GM18520 (cell line): ENCODE measurements around the gene F2RL1.
"Not testable (repeated sequence)": the region's sequence is repeated elsewhere in the genome, so short reads cannot be mapped to it uniquely, and the experiment has no call there.

ENCODE experiments used
- ATAC-seq: cut with Tn5 transposase; IDR thresholded peaks from one replicate; pipeline ENCODE4 v1.9.1; 2021; ENCODE audit not compliant: unreplicated experiment

F2RL1 gene

GRCh38 chr5:76818844-76819831, at the start of gene F2RL1:
Gene F2RL1 (plus strand): TSS chr5:76819030. CDS start chr5:76819183, 153 bp downstream.
- no peak for ATAC-seq

- ATAC-seq, result not testable (repeated sequence)
Observed at GRCh38 chr5:76771041-76771440, 47.8 kb upstream of the F2RL1 start.

- no peak for ATAC-seq
Observed at GRCh38 chr5:76771705-76772405, 47.0 kb upstream of the F2RL1 start.

GRCh38 chr5:76775921-76776320, 42.9 kb upstream of the F2RL1 start:
- no peak for ATAC-seq

- ATAC-seq, result no peak
Observed at GRCh38 chr5:76776391-76776790, 42.4 kb upstream of the F2RL1 start.

GRCh38 chr5:76780616-76781015, 38.2 kb upstream of the F2RL1 start:
- not testable (repeated sequence) for ATAC-seq

- ATAC-seq, result no peak
Observed at GRCh38 chr5:76781775-76782174, 37.1 kb upstream of the F2RL1 start.

GRCh38 chr5:76782444-76782843, 36.4 kb upstream of the F2RL1 start:
- no peak for ATAC-seq

- no peak for ATAC-seq
Observed at GRCh38 chr5:76787237-76787636, 31.6 kb upstream of the F2RL1 start.

- ATAC-seq, result no peak
Observed at GRCh38 chr5:76788362-76788761, 30.5 kb upstream of the F2RL1 start.

- not testable (repeated sequence) for ATAC-seq
Observed at GRCh38 chr5:76789275-76789674, 29.6 kb upstream of the F2RL1 start.

GRCh38 chr5:76789991-76790581, 28.7 kb upstream of the F2RL1 start:
- ATAC-seq, result no peak

- ATAC-seq, result no peak
Observed at GRCh38 chr5:76790632-76791290, 28.1 kb upstream of the F2RL1 start.

GRCh38 chr5:76791461-76791860, 27.4 kb upstream of the F2RL1 start:
- no peak for ATAC-seq

- ATAC-seq, result no peak
Observed at GRCh38 chr5:76794871-76795270, 24.0 kb upstream of the F2RL1 start.

- ATAC-seq, result no peak
Observed at GRCh38 chr5:76799588-76799987, 19.2 kb upstream of the F2RL1 start.

GRCh38 chr5:76800579-76800978, 18.3 kb upstream of the F2RL1 start:
- no peak for ATAC-seq

GRCh38 chr5:76801159-76801802, 17.5 kb upstream of the F2RL1 start:
- no peak for ATAC-seq

- no peak for ATAC-seq
Observed at GRCh38 chr5:76801803-76802195, 17.0 kb upstream of the F2RL1 start.

GRCh38 chr5:76804266-76804665, 14.6 kb upstream of the F2RL1 start:
- ATAC-seq, result no peak
